CD14-positive monocyte (primary cell): ENCODE data around the gene MCRIP2. TPM values are rescaled to one million over a fixed set of nuclear protein-coding genes. Genes with fewer than 3 reads are reported as not detected.

Experiments
- DNase-seq, 3 donors: peaks; one replicate each; pipeline ENCODE4 v3.0.0-alpha.2; 2011 to 2022
- H2AFZ ChIP-seq: 2 replicates; pipeline ENCODE4 v1.6.0; 2012; ENCODE audit warnings: mild to moderate bottlenecking, low read depth, low read length, inconsistent platforms; ENCODE audit not compliant: insufficient read depth, poor library complexity, severe bottlenecking
- H3K27ac ChIP-seq, 2 donors: 1 replicate in 1 of 2; 2 replicates in 1 of 2; pipeline ENCODE4 v1.5.1; 2012 to 2013; ENCODE audit warnings: low read length in 2 of 2, control low read depth in 1 of 2, inconsistent platforms in 1 of 2, low read depth in 1 of 2, mild to moderate bottlenecking in 1 of 2
- H3K27me3 ChIP-seq, 2 donors: one replicate each; pipeline versions ENCODE4 v1.6.0 to v1.6.1; 2011 to 2013; ENCODE audit warnings: low read length in 2 of 2; ENCODE audit not compliant: control insufficient read depth in 2 of 2, insufficient read depth in 2 of 2
- H3K36me3 ChIP-seq, 2 donors: replicated peaks in 1 of 2; 1 replicate in 1 of 2; 2 replicates in 1 of 2; pipeline versions ENCODE4 v1.5.1 to v1.6.1; 2012 to 2013; ENCODE audit warnings: low read length in 2 of 2, control low read depth in 1 of 2, inconsistent platforms in 1 of 2, mild to moderate bottlenecking in 1 of 2; ENCODE audit not compliant: insufficient read depth in 2 of 2, control insufficient read depth in 1 of 2
- H3K4me1 ChIP-seq, 2 donors: 1 replicate in 1 of 2; 2 replicates in 1 of 2; pipeline versions ENCODE4 v1.5.1 to v1.6.1; 2012 to 2013; ENCODE audit warnings: low read length in 2 of 2, control low read depth in 1 of 2, inconsistent platforms in 1 of 2, mild to moderate bottlenecking in 1 of 2, moderate library complexity in 1 of 2; ENCODE audit not compliant: insufficient read depth in 2 of 2, control insufficient read depth in 1 of 2
- H3K4me2 ChIP-seq: replicated peaks from 2 replicates; pipeline ENCODE3; 2012; ENCODE audit warnings: low read length, moderate library complexity, mild to moderate bottlenecking; ENCODE audit not compliant: poor library complexity, severe bottlenecking; ENCODE audit errors: extremely low read depth
- H3K4me3 ChIP-seq, 3 experiments: fragments of 200-600 bp in 1 of 3; sonication (generic) in 1 of 3; replicated peaks in 1 of 3; 1 replicate in 2 of 3; 2 replicates in 1 of 3; pipeline ENCODE4 v1.5.1; 2011 to 2013; ENCODE audit warnings: low read length in 3 of 3, mild to moderate bottlenecking in 3 of 3, control low read depth in 2 of 3, low read depth in 2 of 3, inconsistent platforms in 1 of 3, moderate library complexity in 1 of 3
- H3K79me2 ChIP-seq: 2 replicates; pipeline ENCODE4 v1.6.0; 2012; ENCODE audit warnings: mild to moderate bottlenecking, control low read depth, inconsistent platforms, low read length, moderate library complexity; ENCODE audit not compliant: insufficient read depth
- H3K9ac ChIP-seq: 2 replicates; pipeline ENCODE4 v1.6.0; 2017; ENCODE audit warnings: low read length, mild to moderate bottlenecking; ENCODE audit not compliant: insufficient read depth, poor library complexity, severe bottlenecking
- H3K9me3 ChIP-seq, 2 donors: replicated peaks in 1 of 2; 1 replicate in 1 of 2; 2 replicates in 1 of 2; pipeline versions ENCODE4 v1.5.1 to v1.6.1; 2012 to 2013; ENCODE audit warnings: low read length in 2 of 2, control low read depth in 1 of 2; ENCODE audit not compliant: control insufficient read depth in 1 of 2, insufficient read depth in 1 of 2
- H4K20me1 ChIP-seq: 2 replicates; pipeline ENCODE4 v1.6.0; 2012; ENCODE audit warnings: mild to moderate bottlenecking, low read length, control low read depth, moderate library complexity; ENCODE audit not compliant: insufficient read depth
- H3K27ac Mint-ChIP-seq, 7 donors: one replicate each; pipeline ENCODE4 v1.8.0; 2020; ENCODE audit warnings: mild to moderate bottlenecking in 7 of 7, mixed read lengths in 7 of 7, moderate library complexity in 6 of 7, inconsistent platforms in 2 of 7
- H3K27me3 Mint-ChIP-seq, 3 donors: one replicate each; pipeline ENCODE4 v1.8.0; 2021 to 2022; ENCODE audit warnings: low read depth in 3 of 3, mild to moderate bottlenecking in 3 of 3, mixed read lengths in 3 of 3, moderate library complexity in 3 of 3, inconsistent platforms in 1 of 3
- H3K36me3 Mint-ChIP-seq, 2 donors: one replicate each; pipeline ENCODE4 v1.8.0; 2020; ENCODE audit warnings: mixed read lengths in 2 of 2, inconsistent platforms in 1 of 2, mild to moderate bottlenecking in 1 of 2
- H3K4me1 Mint-ChIP-seq: one replicate; pipeline ENCODE4 v1.8.0; 2020; ENCODE audit warnings: mild to moderate bottlenecking, mixed read lengths
- H3K4me3 Mint-ChIP-seq, 2 donors: one replicate each; pipeline ENCODE4 v1.8.0; 2020; ENCODE audit warnings: mild to moderate bottlenecking in 2 of 2, mixed read lengths in 2 of 2, moderate library complexity in 1 of 2
- H3K9me3 Mint-ChIP-seq, 7 donors: one replicate each; pipeline ENCODE4 v1.8.0; 2020 to 2022; ENCODE audit warnings: mixed read lengths in 7 of 7, mild to moderate bottlenecking in 6 of 7, moderate library complexity in 6 of 7, inconsistent platforms in 2 of 7
- WGBS: methylation state at CpG from one replicate; pipeline ENCODE4 v1.1.5; 2013; ENCODE audit warnings: missing lambda C conversion rate; ENCODE audit not compliant: insufficient coverage; 5-methylcytosine and 5-hydroxymethylcytosine counted together
- intact Hi-C, 2 donors: fragments of 100-400 bp; cut with micrococcal nuclease; formaldehyde crosslinking; loops; one replicate each; pipeline versions ENCODE4 v1.15.0 to v1.15.1; 2023
- polyA plus RNA-seq, 3 donors: library from polyadenylated mRNA; depleted of rRNA in 1 of 3; unstranded in 2 of 3; stranded (reverse) in 1 of 3; fragments of 300-500 nt in 2 of 3; fragments of >200 nt in 1 of 3; fragmentation: Illumina TruSeq in 2 of 3; gene quantifications; 1 replicate in 2 of 3; 2 replicates in 1 of 3; pipeline ENCODE4 v1.2.3, GENCODE V29; 2012 to 2021
- TF ChIP-seq, protein P1 (sequence below): fragments of 200-600 bp; IDR thresholded peaks from one replicate; pipeline ENCODE4 v1.8.0; 2022; ENCODE audit warnings: antibody characterized with exemption, mild to moderate bottlenecking

MCRIP2 gene
- polyA plus RNA-seq, 3 donors, result 23.7 to 65.6 (median 42.1) TPM

DNA sequence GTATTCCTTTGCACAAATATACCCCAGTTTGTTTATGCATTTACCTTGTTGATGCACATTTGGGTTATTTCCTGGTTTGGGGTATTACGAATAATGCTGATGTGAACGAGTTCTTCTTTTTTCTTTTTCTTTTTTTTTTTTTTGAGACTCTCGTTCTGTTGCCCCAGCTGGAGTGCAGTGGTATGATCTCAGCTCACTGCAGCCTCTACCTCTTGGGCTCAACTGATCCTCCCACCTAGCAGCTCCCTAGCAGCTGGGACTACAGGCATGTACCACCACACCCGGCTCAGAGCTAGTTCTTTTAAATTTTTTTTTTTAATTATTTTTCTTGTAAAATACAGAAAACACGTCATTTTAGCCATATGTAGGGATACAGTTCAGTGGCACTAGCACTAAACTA, 37.7 kb upstream of the MCRIP2 start:
- H3K27ac Mint-ChIP-seq, result peak overlapping the region in 1 of 7 donors; percentile 57
- TF ChIP-seq, protein P1, sequence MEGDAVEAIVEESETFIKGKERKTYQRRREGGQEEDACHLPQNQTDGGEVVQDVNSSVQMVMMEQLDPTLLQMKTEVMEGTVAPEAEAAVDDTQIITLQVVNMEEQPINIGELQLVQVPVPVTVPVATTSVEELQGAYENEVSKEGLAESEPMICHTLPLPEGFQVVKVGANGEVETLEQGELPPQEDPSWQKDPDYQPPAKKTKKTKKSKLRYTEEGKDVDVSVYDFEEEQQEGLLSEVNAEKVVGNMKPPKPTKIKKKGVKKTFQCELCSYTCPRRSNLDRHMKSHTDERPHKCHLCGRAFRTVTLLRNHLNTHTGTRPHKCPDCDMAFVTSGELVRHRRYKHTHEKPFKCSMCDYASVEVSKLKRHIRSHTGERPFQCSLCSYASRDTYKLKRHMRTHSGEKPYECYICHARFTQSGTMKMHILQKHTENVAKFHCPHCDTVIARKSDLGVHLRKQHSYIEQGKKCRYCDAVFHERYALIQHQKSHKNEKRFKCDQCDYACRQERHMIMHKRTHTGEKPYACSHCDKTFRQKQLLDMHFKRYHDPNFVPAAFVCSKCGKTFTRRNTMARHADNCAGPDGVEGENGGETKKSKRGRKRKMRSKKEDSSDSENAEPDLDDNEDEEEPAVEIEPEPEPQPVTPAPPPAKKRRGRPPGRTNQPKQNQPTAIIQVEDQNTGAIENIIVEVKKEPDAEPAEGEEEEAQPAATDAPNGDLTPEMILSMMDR, result no peak

GRCh38 chr16:606656-607307, 34.8 kb upstream of the MCRIP2 start:
- WGBS, result 98% methylated on average over 16 of the region's 22 CpGs

More for the DNA sequence above, 37.7 kb upstream of the MCRIP2 start:
- Histone ChIP-seq H3K4me3 (no peak overlapping the region), H3K9ac (no peak overlapping the region), H3K79me2 (peaks cover 93% of the 10 kb centered on the region), H3K27ac (no peak overlapping the region), H3K27me3 (no peaks in the 10 kb centered on the region), H2AFZ (no peak overlapping the region), H3K4me1 (no peaks in the 10 kb centered on the region), H3K9me3 (peaks cover 0 to 9% of the 10 kb centered on the region in 2 donors), H3K4me2 (no peak overlapping the region), H4K20me1 (peaks cover 95% of the 10 kb centered on the region), H3K36me3 (peaks cover 9 to 19% of the 10 kb centered on the region in 2 donors)
- intact Hi-C loops, result no loop called here
- Mint-ChIP-seq H3K9me3 (peaks cover 0 to 13% (median 8%) of the 10 kb centered on the region in 7 donors), H3K4me3 (no peak overlapping the region), H3K4me1 (peaks cover 3% of the 10 kb centered on the region), H3K36me3 (peaks cover 12 to 43% of the 10 kb centered on the region in 2 donors), H3K27me3 (peaks cover 0 to 1% (median 0%) of the 10 kb centered on the region in 3 donors)
- DNase-seq, result no peak
- WGBS, result no CpG with 5 or more reads among the region's 5 CpGs

More at GRCh38 chr16:606656-607307, 34.8 kb upstream of the MCRIP2 start:
- H3K4me1 ChIP-seq, result no peaks in the 10 kb centered on the region
- no peak overlapping the region for H3K27ac ChIP-seq
- peaks cover 8 to 32% of the 10 kb centered on the region in 2 donors for H3K36me3 Mint-ChIP-seq
- H3K79me2 ChIP-seq, result peaks cover 92% of the 10 kb centered on the region
- H3K36me3 ChIP-seq, result no peaks in the 10 kb centered on the region
- peaks cover 9% of the 10 kb centered on the region for H3K4me1 Mint-ChIP-seq
- H3K4me3 Mint-ChIP-seq, result no peak overlapping the region
- TF ChIP-seq, protein P1, result no peak
- peaks cover 94% of the 10 kb centered on the region for H4K20me1 ChIP-seq
- H3K27ac Mint-ChIP-seq, result no peak overlapping the region
- no peak for DNase-seq
- no peak overlapping the region for H3K9ac ChIP-seq
- no peak overlapping the region for H2AFZ ChIP-seq
- H3K9me3 Mint-ChIP-seq, result peaks cover 0 to 24% (median 9%) of the 10 kb centered on the region in 7 donors
- H3K4me3 ChIP-seq, result no peak overlapping the region
- no peaks in the 10 kb centered on the region for H3K27me3 ChIP-seq
- H3K27me3 Mint-ChIP-seq, result no peaks in the 10 kb centered on the region
- no peak overlapping the region for H3K4me2 ChIP-seq
- peaks cover 0 to 9% of the 10 kb centered on the region in 2 donors for H3K9me3 ChIP-seq
- intact Hi-C loops, result no loop called here
